CD8-positive, alpha-beta memory T cell (primary cell): ENCODE results near the gene DEDD. TPM values are rescaled to one million over a fixed set of nuclear protein-coding genes. Genes with fewer than 3 reads are reported as not detected.

ENCODE experiments used
- CTCF ChIA-PET: fragments of 350-600 bp; sonication (Branson Sonifier 250); formaldehyde crosslinking; loops from one replicate; lab custom pipeline; 2021; ENCODE audit warnings: antibody characterized with exemption; lab: Charles Lee
- POLR2A ChIA-PET: fragments of 350-600 bp; sonication (Branson Sonifier 250); formaldehyde crosslinking; loops from one replicate; lab custom pipeline; 2021; ENCODE audit warnings: antibody characterized with exemption; lab: Charles Lee
- DNase-seq, 5 donors: peaks; one replicate each; pipeline versions ENCODE4 v3.0.0 to v3.0.0-alpha.2; 2020 to 2022; ENCODE audit warnings: mixed read lengths in 1 of 5
- H3K27ac ChIP-seq: one replicate; pipeline ENCODE4 v1.7.0; 2013; ENCODE audit warnings: low read depth, mild to moderate bottlenecking, low read length, moderate library complexity
- H3K27me3 ChIP-seq: 2 replicates; pipeline ENCODE4 v1.7.0; 2013; ENCODE audit warnings: low read length, mild to moderate bottlenecking; ENCODE audit not compliant: insufficient read depth, poor library complexity, severe bottlenecking
- H3K36me3 ChIP-seq: 2 replicates; pipeline ENCODE4 v1.7.0; 2013; ENCODE audit warnings: mild to moderate bottlenecking, low read length, moderate library complexity; ENCODE audit not compliant: insufficient read depth
- H3K4me1 ChIP-seq: 2 replicates; pipeline ENCODE4 v1.7.0; 2013; ENCODE audit warnings: mild to moderate bottlenecking, low read length, moderate library complexity; ENCODE audit not compliant: insufficient read depth
- H3K4me3 ChIP-seq: 2 replicates; pipeline ENCODE4 v1.7.0; 2013; ENCODE audit warnings: mild to moderate bottlenecking, low read length
- H3K9me3 ChIP-seq: 2 replicates; pipeline ENCODE4 v1.7.0; 2013; ENCODE audit warnings: mild to moderate bottlenecking, low read length
- H3K27ac Mint-ChIP-seq, 8 donors: one replicate each; pipeline ENCODE4 v1.8.0; 2020 to 2021; ENCODE audit warnings: mixed read lengths in 8 of 8, mild to moderate bottlenecking in 6 of 8, inconsistent platforms in 3 of 8, moderate library complexity in 3 of 8
- H3K27me3 Mint-ChIP-seq, 2 donors: one replicate each; pipeline ENCODE4 v1.8.0; 2020 to 2021; ENCODE audit warnings: mixed read lengths in 2 of 2, mild to moderate bottlenecking in 1 of 2, moderate library complexity in 1 of 2
- H3K36me3 Mint-ChIP-seq, 3 donors: one replicate each; pipeline ENCODE4 v1.8.0; 2020 to 2021; ENCODE audit warnings: mixed read lengths in 3 of 3, inconsistent platforms in 1 of 3, mild to moderate bottlenecking in 1 of 3
- H3K4me1 Mint-ChIP-seq, 3 donors: one replicate each; pipeline ENCODE4 v1.8.0; 2020 to 2021; ENCODE audit warnings: mixed read lengths in 3 of 3, inconsistent platforms in 1 of 3, mild to moderate bottlenecking in 1 of 3
- H3K4me3 Mint-ChIP-seq, 7 donors: one replicate each; pipeline ENCODE4 v1.8.0; 2020 to 2021; ENCODE audit warnings: mixed read lengths in 7 of 7, mild to moderate bottlenecking in 6 of 7, moderate library complexity in 4 of 7, inconsistent platforms in 2 of 7
- H3K9me3 Mint-ChIP-seq, 5 donors: one replicate each; pipeline ENCODE4 v1.8.0; 2020 to 2022; ENCODE audit warnings: mixed read lengths in 5 of 5, mild to moderate bottlenecking in 3 of 5, moderate library complexity in 2 of 5, inconsistent platforms in 1 of 5
- polyA plus RNA-seq: library from polyadenylated mRNA; unstranded; fragments of 300-500 nt; fragmentation: Illumina TruSeq; gene quantifications from one replicate; pipeline ENCODE4 v1.2.3, GENCODE V29; 2021
- total RNA-seq, 2 experiments: library from RNA; stranded (reverse); gene quantifications; one replicate each; pipeline ENCODE4 v1.2.3, GENCODE V29; 2021

DEDD gene
- total and polyA plus RNA-seq, 3 experiments from 2014 or later, result 30.0 to 41.9 (median 41.0) TPM

DNA sequence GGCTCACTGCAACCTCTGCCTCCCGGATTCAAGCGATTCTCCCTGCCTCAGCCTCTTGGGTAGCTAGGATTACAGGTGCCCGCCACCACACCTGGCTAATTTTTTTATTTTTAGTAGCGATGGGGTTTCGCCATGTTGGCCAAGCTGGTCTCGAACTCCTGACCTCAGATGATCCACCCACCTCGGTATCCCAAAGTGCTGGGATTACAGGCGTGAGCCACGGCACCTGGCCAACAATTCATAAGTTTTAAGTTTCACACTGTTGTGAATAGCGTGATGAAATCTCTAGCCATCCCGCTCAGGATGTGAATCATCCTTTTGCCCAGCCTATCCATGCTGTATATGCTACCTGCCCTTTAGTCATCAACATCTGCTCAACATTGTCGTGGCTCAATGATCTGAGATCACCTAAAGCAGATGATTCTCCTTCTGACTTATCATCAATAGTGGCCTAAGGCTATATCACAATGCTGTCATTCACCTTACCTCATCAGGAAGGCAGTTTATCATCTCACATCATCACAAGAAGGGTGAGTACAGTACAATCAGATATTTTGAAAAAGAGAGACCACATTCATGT, 17.2 kb downstream of the DEDD start:
- H3K4me1 ChIP-seq, result peaks cover 50% of the 10 kb centered on the region
- no peak for DNase-seq
- H3K9me3 ChIP-seq, result no peaks in the 10 kb centered on the region
- H3K4me3 ChIP-seq, result no peak overlapping the region
- no peaks in the 10 kb centered on the region for H3K27me3 ChIP-seq
- no peaks in the 10 kb centered on the region for H3K9me3 Mint-ChIP-seq
- H3K4me1 Mint-ChIP-seq, result peaks cover 68 to 88% (median 77%) of the 10 kb centered on the region in 3 donors
- ChIA-PET POLR2A (no interaction called here), CTCF (interaction anchor here (1.2 kb wide), 1 partner anchor 117 kb away, joined by 3 read pairs; no protein-coding TSS in a partner anchor)
- H3K36me3 ChIP-seq, result no peaks in the 10 kb centered on the region
- no peaks in the 10 kb centered on the region for H3K27me3 Mint-ChIP-seq
- peak overlapping the region in 4 of 8 donors; percentile 29 to 78 (median 60) for H3K27ac Mint-ChIP-seq
- H3K36me3 Mint-ChIP-seq, result peaks cover 0 to 39% (median 4%) of the 10 kb centered on the region in 3 donors
- peak overlapping the region in 5 of 7 donors; percentile 11 to 94 (median 36) for H3K4me3 Mint-ChIP-seq
- no peak overlapping the region for H3K27ac ChIP-seq

DNA sequence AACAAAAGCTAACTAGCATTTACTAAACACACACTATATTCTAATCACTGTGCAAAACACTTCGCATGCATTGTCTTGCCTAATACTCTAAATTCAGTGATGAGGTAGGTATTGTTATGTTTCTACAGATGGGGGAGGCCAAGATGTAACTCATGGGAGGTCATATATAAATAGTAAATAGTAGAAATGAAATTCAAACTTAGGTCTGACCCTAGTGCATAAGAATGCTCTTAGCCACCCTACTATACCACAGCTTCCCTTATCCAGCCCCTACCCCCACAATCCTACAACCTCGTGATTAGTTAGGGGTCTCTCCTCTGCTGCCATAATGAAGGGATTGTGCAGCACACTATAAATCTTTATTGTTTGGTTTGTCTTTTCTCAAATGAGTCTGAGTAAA, 17.9 kb downstream of the DEDD start:
- H3K4me3 ChIP-seq, result no peak overlapping the region
- H3K27me3 ChIP-seq, result no peaks in the 10 kb centered on the region
- Mint-ChIP-seq H3K27me3 (no peaks in the 10 kb centered on the region), H3K4me3 (no peak overlapping the region), H3K27ac (peak overlapping the region in 6 of 8 donors; percentile 1 to 74 (median 16)), H3K4me1 (peaks cover 61 to 82% (median 70%) of the 10 kb centered on the region in 3 donors), H3K36me3 (peaks cover 0 to 33% (median 2%) of the 10 kb centered on the region in 3 donors), H3K9me3 (no peaks in the 10 kb centered on the region)
- CTCF ChIA-PET, result interaction anchor here (1.2 kb wide), 1 partner anchor 117 kb away, joined by 3 read pairs; no protein-coding TSS in a partner anchor
- DNase-seq, result no peak
- POLR2A ChIA-PET, result no interaction called here
- H3K27ac ChIP-seq, result no peak overlapping the region
- H3K9me3 ChIP-seq, result no peaks in the 10 kb centered on the region
- H3K36me3 ChIP-seq, result no peaks in the 10 kb centered on the region
- peaks cover 44% of the 10 kb centered on the region for H3K4me1 ChIP-seq

DNA sequence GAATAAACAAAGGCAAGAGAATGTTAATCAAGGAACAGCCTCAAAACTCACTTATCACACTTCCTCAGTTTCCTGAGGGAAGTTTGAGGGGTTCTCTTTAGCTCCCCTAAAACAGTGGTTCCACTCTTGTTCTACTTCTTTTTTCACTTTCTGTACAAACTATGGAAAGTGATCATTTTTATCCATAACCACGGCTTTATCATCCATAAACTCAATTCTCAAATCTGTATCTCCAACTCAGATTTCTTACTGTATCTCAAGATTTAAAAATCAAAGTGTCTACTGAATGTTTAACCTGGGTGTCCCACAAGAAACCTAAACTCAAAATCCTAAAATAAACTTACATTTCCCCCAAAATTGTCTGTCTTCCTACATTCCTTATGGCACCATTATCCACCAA, 18.6 kb downstream of the DEDD start:
- Histone ChIP-seq H3K36me3 (no peaks in the 10 kb centered on the region), H3K4me1 (peaks cover 37% of the 10 kb centered on the region), H3K27me3 (no peaks in the 10 kb centered on the region), H3K9me3 (no peaks in the 10 kb centered on the region), H3K4me3 (no peak overlapping the region), H3K27ac (no peak overlapping the region)
- Mint-ChIP-seq H3K27me3 (no peaks in the 10 kb centered on the region), H3K9me3 (no peaks in the 10 kb centered on the region), H3K27ac (peak overlapping the region in 7 of 8 donors; percentile 1 to 94 (median 29)), H3K4me3 (no peak overlapping the region), H3K4me1 (peaks cover 56 to 80% (median 69%) of the 10 kb centered on the region in 3 donors), H3K36me3 (peaks cover 0 to 37% (median 5%) of the 10 kb centered on the region in 3 donors)
- DNase-seq, result no peak
- ChIA-PET POLR2A (no interaction called here), CTCF (interaction anchor here (1.2 kb wide), 1 partner anchor 116 kb away, joined by 3 read pairs; no protein-coding TSS in a partner anchor)

DNA sequence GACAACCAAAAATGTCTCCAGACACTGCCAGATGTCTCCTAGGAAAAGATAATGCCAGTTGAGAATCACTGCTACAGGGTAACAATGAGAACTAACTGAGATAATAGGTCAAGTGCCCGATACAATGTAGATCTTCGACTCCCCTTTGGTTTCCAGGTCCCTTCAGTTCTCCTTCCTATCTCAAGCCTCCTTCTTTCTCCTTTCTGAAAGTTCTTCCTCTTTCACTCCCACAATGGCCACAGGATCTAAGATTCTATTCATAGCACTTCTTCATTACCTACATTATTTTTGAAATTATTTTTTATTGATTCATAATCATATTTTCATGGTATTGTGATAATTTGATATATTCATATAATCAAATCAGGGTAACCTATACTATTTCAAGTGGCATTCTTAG, 20.9 kb downstream of the DEDD start:
- Histone ChIP-seq H3K9me3 (no peaks in the 10 kb centered on the region), H3K36me3 (no peaks in the 10 kb centered on the region), H3K27ac (no peak overlapping the region), H3K27me3 (no peaks in the 10 kb centered on the region), H3K4me1 (peaks cover 22% of the 10 kb centered on the region), H3K4me3 (no peak overlapping the region)
- ChIA-PET POLR2A (interaction anchor here (0.5 kb wide), 1 partner anchor 54 kb away, joined by 3 read pairs; no protein-coding TSS in a partner anchor), CTCF (interaction anchor here (1.5 kb wide), 1 partner anchor 14 kb away, joined by 5 read pairs; the partner anchor contains the start of gene KLHDC9)
- no peak for DNase-seq
- H3K9me3 Mint-ChIP-seq, result no peaks in the 10 kb centered on the region
- peaks cover 0 to 33% (median 5%) of the 10 kb centered on the region in 3 donors for H3K36me3 Mint-ChIP-seq
- no peaks in the 10 kb centered on the region for H3K27me3 Mint-ChIP-seq
- H3K27ac Mint-ChIP-seq, result peak overlapping the region in 2 of 8 donors; percentile 42 to 48
- H3K4me3 Mint-ChIP-seq, result no peak overlapping the region
- peaks cover 43 to 63% (median 59%) of the 10 kb centered on the region in 3 donors for H3K4me1 Mint-ChIP-seq

DNA sequence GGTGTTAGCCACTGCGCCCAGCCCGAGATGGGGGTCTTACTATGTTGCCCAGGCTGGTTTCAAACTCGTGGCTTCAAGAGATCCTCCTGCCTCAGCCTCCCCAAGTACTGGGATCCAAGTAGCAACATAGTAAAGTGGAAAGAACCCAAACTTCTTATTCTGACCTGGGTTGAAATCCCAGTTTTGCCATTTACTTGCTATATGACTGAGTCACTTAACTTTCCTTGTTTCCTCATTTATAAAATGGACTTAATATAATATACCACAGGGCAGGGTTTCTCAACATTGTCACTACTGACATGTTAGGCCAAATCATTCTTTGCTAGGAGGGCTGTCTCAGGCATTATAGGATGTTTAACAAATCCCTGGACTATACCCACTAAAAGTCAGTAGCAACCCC, 21.4 kb downstream of the DEDD start:
- Histone ChIP-seq H3K27me3 (no peaks in the 10 kb centered on the region), H3K27ac (no peak overlapping the region), H3K36me3 (no peaks in the 10 kb centered on the region), H3K4me3 (no peak overlapping the region), H3K9me3 (no peaks in the 10 kb centered on the region), H3K4me1 (peaks cover 18% of the 10 kb centered on the region)
- Mint-ChIP-seq H3K27me3 (no peaks in the 10 kb centered on the region), H3K9me3 (no peaks in the 10 kb centered on the region), H3K36me3 (peaks cover 0 to 35% (median 8%) of the 10 kb centered on the region in 3 donors), H3K4me3 (no peak overlapping the region), H3K27ac (no peak overlapping the region), H3K4me1 (peaks cover 43 to 63% (median 59%) of the 10 kb centered on the region in 3 donors)
- ChIA-PET POLR2A (interaction anchor here (0.5 kb wide), 1 partner anchor 55 kb away, joined by 3 read pairs; no protein-coding TSS in a partner anchor), CTCF (no interaction called here)
- no peak for DNase-seq

DNA sequence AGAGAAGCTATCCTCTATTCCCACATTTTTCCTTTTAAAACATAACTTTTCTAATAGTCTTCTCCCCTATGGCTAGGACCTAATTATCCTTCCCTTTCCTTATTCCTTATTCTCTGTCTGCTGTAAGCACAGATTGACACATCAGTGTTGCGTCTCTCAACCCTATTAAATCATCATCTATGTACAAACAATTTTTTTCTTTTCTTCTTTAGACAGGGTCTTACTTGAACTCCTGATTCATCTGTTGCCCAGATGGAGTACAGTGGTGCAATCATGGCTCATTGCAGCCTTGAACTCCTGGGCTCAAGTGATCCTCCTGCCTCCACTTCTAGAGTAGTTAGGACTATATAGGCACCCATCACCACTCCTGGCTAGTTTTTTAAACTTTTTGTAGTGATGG, 26.0 kb downstream of the DEDD start:
- DNase-seq, result no peak
- peak overlapping the region in 3 of 8 donors; percentile 69 to 93 (median 70) for H3K27ac Mint-ChIP-seq
- H3K4me1 Mint-ChIP-seq, result peaks cover 19 to 34% (median 31%) of the 10 kb centered on the region in 3 donors
- CTCF ChIA-PET, result interaction anchor here (2.2 kb wide), 1 partner anchor 9 kb away, joined by 12 read pairs; the partner anchor contains the start of gene KLHDC9
- Histone ChIP-seq H3K4me1 (no peaks in the 10 kb centered on the region), H3K36me3 (peaks cover 7% of the 10 kb centered on the region), H3K4me3 (no peak overlapping the region), H3K27me3 (no peaks in the 10 kb centered on the region), H3K27ac (no peak overlapping the region), H3K9me3 (no peaks in the 10 kb centered on the region)
- no peaks in the 10 kb centered on the region for H3K9me3 Mint-ChIP-seq
- POLR2A ChIA-PET, result no interaction called here
- no peak overlapping the region for H3K4me3 Mint-ChIP-seq
- H3K27me3 Mint-ChIP-seq, result no peaks in the 10 kb centered on the region
- H3K36me3 Mint-ChIP-seq, result peaks cover 0 to 39% (median 11%) of the 10 kb centered on the region in 3 donors

DNA sequence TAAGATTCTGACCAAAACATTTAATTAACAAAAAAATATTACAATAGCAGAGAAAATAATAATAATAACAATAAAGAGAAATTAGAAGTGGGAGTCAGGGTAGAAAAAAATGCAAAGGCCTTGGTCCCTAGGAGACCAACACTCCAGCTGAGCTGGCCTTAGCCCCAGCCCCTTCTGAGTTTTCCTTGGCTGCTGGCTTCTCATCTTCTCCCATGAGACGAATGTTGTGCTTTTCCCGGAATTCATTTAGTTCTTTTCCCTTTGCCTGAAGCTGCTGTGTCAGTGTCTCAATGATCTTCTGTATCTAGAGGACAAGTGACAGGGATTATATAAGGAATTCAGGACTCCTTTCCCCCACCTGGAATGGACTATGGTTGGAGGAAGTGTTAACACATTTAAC, 31.9 kb downstream of the DEDD start:
- H3K27ac ChIP-seq, result no peak overlapping the region
- peak overlapping the region in 2 of 7 donors; percentile 32 to 74 for H3K4me3 Mint-ChIP-seq
- no peaks in the 10 kb centered on the region for H3K9me3 ChIP-seq
- peaks cover 0 to 41% (median 10%) of the 10 kb centered on the region in 3 donors for H3K36me3 Mint-ChIP-seq
- peaks cover 8% of the 10 kb centered on the region for H3K4me1 ChIP-seq
- peaks cover 7% of the 10 kb centered on the region for H3K36me3 ChIP-seq
- POLR2A ChIA-PET, result no interaction called here
- no peaks in the 10 kb centered on the region for H3K27me3 ChIP-seq
- no peak overlapping the region for H3K4me3 ChIP-seq
- no peak for DNase-seq
- CTCF ChIA-PET, result interaction anchor here (0.7 to 6.2 kb wide), 4 partner anchors 17 to 103 kb away, joined by 3 to 94 read pairs (median 4); partner anchors contain the start of genes NIT1 and PFDN2
- H3K4me1 Mint-ChIP-seq, result peaks cover 24 to 33% (median 30%) of the 10 kb centered on the region in 3 donors
- peaks cover 0 to 19% of the 10 kb centered on the region in 2 donors for H3K27me3 Mint-ChIP-seq
- H3K27ac Mint-ChIP-seq, result peak overlapping the region in 2 of 8 donors; percentile 39 to 97
- peaks cover 0 to 4% (median 3%) of the 10 kb centered on the region in 5 donors for H3K9me3 Mint-ChIP-seq
